Measurements from ENCODE around the gene ARHGEF37. TPM values are rescaled to one million over a fixed set of nuclear protein-coding genes. Genes with fewer than 3 reads are reported as not detected.

The ARHGEF37 gene
- total RNA-seq, 1 donor from 2014 or later, result 1.1 TPM

GRCh38 chr5:149682532-149683075, 101.3 kb downstream of the ARHGEF37 start:
- ATAC-seq (ENCODE audit: low read depth), result peak; percentile 59

GRCh38 chr5:149683964-149684363, 102.7 kb downstream of the ARHGEF37 start:
- CTCF ChIA-PET, result no interaction called here
- TF ChIP-seq CTCF (IDR thresholded peaks at IDR 0.05), result no peak
- POLR2A ChIA-PET, result interaction anchor here (0.6 to 0.7 kb wide), 2 partner anchors 8 to 19 kb away, joined by 3 to 7 read pairs; no protein-coding TSS in a partner anchor
- Mint-ChIP-seq H3K9me3 (no peaks in the 10 kb centered on the region), H3K27ac (no peak overlapping the region), H3K4me1 (peaks cover 46% of the 10 kb centered on the region), H3K36me3 (ENCODE audit: low read depth) (no peaks in the 10 kb centered on the region), H3K27me3 (peaks cover 19% of the 10 kb centered on the region), H3K4me3 (no peak overlapping the region)
- intact Hi-C loops (cut with micrococcal nuclease), result no loop called here
- no peak for ATAC-seq (ENCODE audit: low read depth)
- no peak for DNase-seq

More at GRCh38 chr5:149682532-149683075, 101.3 kb downstream of the ARHGEF37 start:
- H3K4me3 Mint-ChIP-seq, result peak overlapping the region; percentile 8
- peaks cover 7% of the 10 kb centered on the region for H3K27me3 Mint-ChIP-seq
- intact Hi-C loops (cut with micrococcal nuclease), result no loop called here
- H3K4me1 Mint-ChIP-seq, result peaks cover 52% of the 10 kb centered on the region
- POLR2A ChIA-PET, result interaction anchor here (0.6 to 1.3 kb wide), 2 partner anchors 48 to 717 kb away, joined by 3 to 4 read pairs; partner anchors contain the start of gene PPARGC1B
- CTCF ChIA-PET, result interaction anchor here (0.7 kb wide), 1 partner anchor 15 kb away, joined by 3 read pairs; no protein-coding TSS in a partner anchor
- peak; percentile 30 for DNase-seq
- no peak for TF ChIP-seq CTCF (IDR thresholded peaks at IDR 0.05)
- no peaks in the 10 kb centered on the region for H3K9me3 Mint-ChIP-seq
- peak overlapping the region; percentile 27 for H3K27ac Mint-ChIP-seq
- no peaks in the 10 kb centered on the region for H3K36me3 Mint-ChIP-seq (ENCODE audit: low read depth)

GRCh38 chr5:149684371-149684770, 103.1 kb downstream of the ARHGEF37 start:
- TF ChIP-seq CTCF (IDR thresholded peaks at IDR 0.05), result no peak
- Mint-ChIP-seq H3K36me3 (ENCODE audit: low read depth) (no peaks in the 10 kb centered on the region), H3K27ac (no peak overlapping the region), H3K4me3 (no peak overlapping the region), H3K4me1 (peaks cover 42% of the 10 kb centered on the region), H3K9me3 (no peaks in the 10 kb centered on the region), H3K27me3 (peaks cover 23% of the 10 kb centered on the region)
- ATAC-seq (ENCODE audit: low read depth) (no peak), DNase-seq (no peak)
- ChIA-PET POLR2A (interaction anchor here (0.7 kb wide), 1 partner anchor 19 kb away, joined by 7 read pairs; no protein-coding TSS in a partner anchor), CTCF (no interaction called here)
- intact Hi-C loops (cut with micrococcal nuclease), result no loop called here

Other genes starting within 250 kb of the ARHGEF37 start
- gene GRPEL2, start 236.0 kb upstream of the ARHGEF37 start, total RNA-seq, result 13.2 and 14.0 TPM in 2 replicates
- 6.1 and 9.2 TPM in 2 replicates for gene PCYOX1L, start 223.5 kb upstream of the ARHGEF37 start, total RNA-seq
- not detected in 2 replicates for gene IL17B, start 202.2 kb upstream of the ARHGEF37 start, total RNA-seq
- 120 and 133 TPM in 2 replicates for gene CSNK1A1, start 30.1 kb upstream of the ARHGEF37 start, total RNA-seq
- gene PPARGC1B, start 148.8 kb downstream of the ARHGEF37 start, total RNA-seq, result 3.7 and 6.4 TPM in 2 replicates

Data from activated B cell treated with CpG ODN at 0.5 μM for 24 hours (primary cell).